Lower leg skin (tissue), 3 donors: ENCODE data around the gene CMTM4.

Source experiments
- POLR2A ChIP-seq, 2 donors: fragments of 450-650 bp; IDR thresholded peaks; one replicate each; pipeline ENCODE4 v1.6.1; 2016 to 2017; ENCODE audit warnings: antibody characterized with exemption in 2 of 2, mild to moderate bottlenecking in 1 of 2, moderate library complexity in 1 of 2
- TF ChIP-seq, protein P1 (sequence below), 3 donors: fragments of 450-650 bp; IDR thresholded peaks; one replicate each; pipeline ENCODE4 v1.5.1; 2016; ENCODE audit warnings: antibody characterized with exemption in 3 of 3, mild to moderate bottlenecking in 3 of 3, moderate library complexity in 2 of 3

DNA sequence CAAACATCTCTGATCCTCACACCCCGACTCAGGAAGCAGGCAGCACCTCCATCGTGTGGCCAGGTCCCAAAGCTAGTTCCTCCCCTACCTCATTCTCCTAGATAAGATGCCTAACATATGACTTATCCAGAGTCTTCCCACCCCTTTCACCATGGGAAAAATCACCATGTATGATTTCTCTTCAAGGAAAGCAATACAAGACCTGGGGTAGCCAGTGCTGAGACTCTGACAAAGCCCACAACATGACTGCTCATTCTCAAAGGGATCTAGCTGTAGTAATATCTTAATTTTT, 45.1 kb downstream of the CMTM4 start:
- TF ChIP-seq, protein P1, sequence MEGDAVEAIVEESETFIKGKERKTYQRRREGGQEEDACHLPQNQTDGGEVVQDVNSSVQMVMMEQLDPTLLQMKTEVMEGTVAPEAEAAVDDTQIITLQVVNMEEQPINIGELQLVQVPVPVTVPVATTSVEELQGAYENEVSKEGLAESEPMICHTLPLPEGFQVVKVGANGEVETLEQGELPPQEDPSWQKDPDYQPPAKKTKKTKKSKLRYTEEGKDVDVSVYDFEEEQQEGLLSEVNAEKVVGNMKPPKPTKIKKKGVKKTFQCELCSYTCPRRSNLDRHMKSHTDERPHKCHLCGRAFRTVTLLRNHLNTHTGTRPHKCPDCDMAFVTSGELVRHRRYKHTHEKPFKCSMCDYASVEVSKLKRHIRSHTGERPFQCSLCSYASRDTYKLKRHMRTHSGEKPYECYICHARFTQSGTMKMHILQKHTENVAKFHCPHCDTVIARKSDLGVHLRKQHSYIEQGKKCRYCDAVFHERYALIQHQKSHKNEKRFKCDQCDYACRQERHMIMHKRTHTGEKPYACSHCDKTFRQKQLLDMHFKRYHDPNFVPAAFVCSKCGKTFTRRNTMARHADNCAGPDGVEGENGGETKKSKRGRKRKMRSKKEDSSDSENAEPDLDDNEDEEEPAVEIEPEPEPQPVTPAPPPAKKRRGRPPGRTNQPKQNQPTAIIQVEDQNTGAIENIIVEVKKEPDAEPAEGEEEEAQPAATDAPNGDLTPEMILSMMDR (IDR thresholded peaks at IDR 0.05) = no peak
- no peak for TF ChIP-seq POLR2A (IDR thresholded peaks at IDR 0.05)
